ENCODE results near the gene SLC1A7. TPM values are rescaled to one million over a fixed set of nuclear protein-coding genes. Genes with fewer than 3 reads are reported as not detected.
A peak's percentile ranks its signal among the peaks of the same experiment; 100 is the strongest.

The SLC1A7 gene
- polyA plus RNA-seq, 2 of the 4 experiments (the other 2 are of a cell fraction), result 0.04 to 0.12 TPM

DNA sequence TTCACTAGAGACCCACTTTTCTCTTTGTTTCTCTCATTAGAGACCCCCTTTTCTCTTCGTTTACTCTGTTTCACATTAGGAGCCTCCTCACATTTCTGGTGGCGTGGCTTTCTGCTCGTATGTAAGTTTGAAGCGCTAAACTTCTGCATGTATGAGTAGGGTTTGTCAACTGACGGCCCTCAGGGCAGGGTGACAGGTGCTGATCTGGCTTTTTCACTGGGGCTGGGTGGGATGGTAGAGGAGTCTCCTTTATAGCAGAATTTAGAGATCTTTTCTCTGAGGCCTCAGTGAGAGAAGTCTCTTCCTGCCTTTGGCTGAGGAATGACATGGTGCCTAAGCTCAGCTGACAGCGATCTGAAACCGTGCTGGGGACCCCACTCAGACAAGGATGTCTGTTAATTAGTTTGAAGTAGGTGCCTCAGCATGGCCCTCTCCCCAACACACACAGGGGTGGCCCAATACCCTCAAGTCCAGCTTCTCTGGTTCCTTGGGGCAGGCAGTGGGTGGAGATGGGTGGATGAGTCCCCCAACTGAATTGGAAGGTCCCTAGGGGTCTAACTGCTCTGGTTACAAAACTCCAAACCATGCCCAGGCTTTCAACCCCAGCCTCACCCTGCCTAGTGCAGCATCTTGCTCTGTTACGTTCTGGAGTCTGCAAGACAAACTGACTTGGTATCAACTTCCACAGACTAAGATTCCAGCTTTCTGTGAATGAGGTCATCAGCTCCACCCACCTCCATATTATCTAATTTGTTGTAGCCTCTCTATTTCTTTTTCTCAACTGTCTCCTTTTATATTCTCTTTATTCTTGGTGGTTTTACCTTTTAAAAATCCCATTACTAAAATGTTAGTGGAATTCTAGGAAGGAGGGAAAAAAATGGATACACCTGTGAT, 3.2 kb downstream of the SLC1A7 start:
- H3K27ac ChIP-seq, result peak overlapping the region; percentile 51 to 94
- FAIRE-seq (no peak), ATAC-seq (no peak), DNase-seq (ENCODE audit: low read depth in 1 of 2, low spot score in 1 of 2) (no peak)
- peaks cover 34% of the 10 kb centered on the region for H3K4me1 ChIP-seq
- ChIA-PET CTCF (interaction anchor here (0.9 kb wide), 1 partner anchor 44 kb away, joined by 3 read pairs; no protein-coding TSS in a partner anchor), POLR2A (no interaction called here)
- H3K4me3 ChIP-seq, result no peak overlapping the region
- no peak for TF ChIP-seq POLR2AphosphoS2 (conservative IDR thresholded peaks at IDR 0.05; ENCODE audit: low read length)
- TF ChIP-seq NPAS2 (CRISPR knock-in tag; IDR thresholded peaks at IDR 0.05; ENCODE audit: borderline replicate concordance), result no peak
- no peak for TF ChIP-seq RCOR1 (IDR thresholded peaks at IDR 0.05; ENCODE audit: low read depth, low read length)
- TF ChIP-seq KDM5A (IDR thresholded peaks at IDR 0.05), result no peak
- TF ChIP-seq RFX5 (IDR thresholded peaks at IDR 0.05), result no peak
- no peak for TF ChIP-seq CBX2 (IDR thresholded peaks at IDR 0.05; ENCODE audit: borderline replicate concordance, low read depth)
- TF ChIP-seq MAZ (IDR thresholded peaks at IDR 0.05; ENCODE audit: borderline replicate concordance, low read depth, low read length), result no peak
- no peak for TF ChIP-seq E2F6 (IDR thresholded peaks at IDR 0.05; ENCODE audit: borderline replicate concordance, low read depth)
- no peak for TF ChIP-seq HMGXB4 (CRISPR knock-in tag; IDR thresholded peaks at IDR 0.05; ENCODE audit: borderline replicate concordance)
- TF ChIP-seq ZSCAN20 (CRISPR knock-in tag; IDR thresholded peaks at IDR 0.05), result no peak
- no peak for TF ChIP-seq FOXS1 (CRISPR knock-in tag; IDR thresholded peaks at IDR 0.05)
- TF ChIP-seq MAFK (IDR thresholded peaks at IDR 0.05; ENCODE audit: partially characterized antibody), result no peak
- no peak for TF ChIP-seq CEBPB (IDR thresholded peaks at IDR 0.05)
- no peak for TF ChIP-seq CHD4 (IDR thresholded peaks at IDR 0.05; ENCODE audit: borderline replicate concordance)
- TF ChIP-seq FOSB (CRISPR knock-in tag; IDR thresholded peaks at IDR 0.05), result no peak
- TF ChIP-seq HES2 (IDR thresholded peaks at IDR 0.05), result no peak
- peak overlapping the region; percentile 43; the same call in 2 of the 3 replicates for H3K4me2 ChIP-seq
- WGBS (ENCODE audit: missing lambda C conversion rate), result 96% methylated on average over 8 of the region's 8 CpGs
- peaks cover 9% of the 10 kb centered on the region; the same call in 1 of the 3 replicates for H3K9me3 ChIP-seq

- Histone ChIP-seq H3K4me1 (peaks cover 28% of the 10 kb centered on the region), H3K27ac (peak overlapping the region in 1 of 2 experiments; percentile 2; a peak in 1 of 6 replicates), H3K4me3 (no peak overlapping the region), H3K9me3 (peaks cover 9% of the 10 kb centered on the region; the same call in 1 of the 3 replicates), H3K4me2 (no peak overlapping the region)
- DNase-seq (ENCODE audit: low read depth in 1 of 2, low spot score in 1 of 2) (peak in 1 of 2 experiments; percentile 56), ATAC-seq (no peak), FAIRE-seq (no peak)
- CTCF ChIA-PET, result no interaction called here
- POLR2A ChIA-PET, result no interaction called here
- 0 out of 2 replicates have a peak, but pooled peaks have one; percentile 30 for TF ChIP-seq RCOR1 (IDR thresholded peaks at IDR 0.05; ENCODE audit: low read depth, low read length)
- TF ChIP-seq RAD21 (conservative IDR thresholded peaks at IDR 0.05 in 1 of 2, IDR thresholded peaks at IDR 0.05 in 1 of 2), result 0 out of 5 replicates have a peak, but pooled peaks of 1 of the 2 experiments have one; percentile 9
- no peak for TF ChIP-seq POLR2AphosphoS2 (conservative IDR thresholded peaks at IDR 0.05; ENCODE audit: low read length)
- WGBS (ENCODE audit: missing lambda C conversion rate), result 67% methylated on average over 1 of the region's 1 CpG
Measured at GRCh38 chr1:53137729-53138128, 4.7 kb downstream of the SLC1A7 start.

DNA sequence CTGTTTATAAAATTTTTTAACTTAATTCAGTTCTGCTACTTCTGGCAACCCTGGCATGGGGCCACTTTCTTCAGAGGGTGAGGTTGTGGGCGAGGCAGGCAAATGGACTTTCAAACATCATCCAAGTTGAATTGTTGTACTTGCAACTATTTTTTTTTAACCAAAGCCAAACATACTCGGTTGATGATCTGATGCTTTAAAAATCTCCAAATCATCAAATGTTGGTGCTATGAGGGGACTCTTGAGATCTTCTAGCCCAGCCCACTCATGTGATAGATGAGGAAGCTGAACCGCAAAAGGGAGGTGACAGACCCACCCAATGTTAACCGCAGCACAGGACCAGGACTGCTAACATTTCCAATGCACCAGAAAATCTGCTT, 6.7 kb downstream of the SLC1A7 start:
- ChIA-PET POLR2A (no interaction called here), CTCF (no interaction called here)
- ATAC-seq (no peak), FAIRE-seq (no peak), DNase-seq (ENCODE audit: low read depth in 1 of 2, low spot score in 1 of 2) (peak in 1 of 2 experiments; percentile 28)
- Histone ChIP-seq H3K4me3 (no peak overlapping the region), H3K9me3 (peaks cover 9% of the 10 kb centered on the region; the same call in 1 of the 3 replicates), H3K4me2 (peak overlapping the region; percentile 42; the same call in 2 of the 3 replicates), H3K27ac (peak overlapping the region in 1 of 2 experiments; percentile 59; a peak in 3 of 6 replicates), H3K4me1 (peaks cover 25% of the 10 kb centered on the region)
- TF ChIP-seq MAX (IDR thresholded peaks at IDR 0.05) (no peak), HEYL (CRISPR knock-in tag; IDR thresholded peaks at IDR 0.05) (no peak), JUN (IDR thresholded peaks at IDR 0.05) (no peak), ZC3H11A (IDR thresholded peaks at IDR 0.05) (no peak)
- 55% methylated on average over 4 of the region's 4 CpGs for WGBS (ENCODE audit: missing lambda C conversion rate)

Measured in A549 (cell line).